H7 (cell line): ENCODE measurements around the gene ATP2B1. TPM values are rescaled to one million over a fixed set of nuclear protein-coding genes. Genes with fewer than 3 reads are reported as not detected.
A peak's percentile ranks its signal among the peaks of the same experiment; 100 is the strongest.

Source experiments
- DNase-seq: peaks from one replicate; pipeline ENCODE4 v3.0.0; 2012
- H3K27me3 ChIP-seq: 2 replicates; pipeline ENCODE4 v1.6.0; 2011; ENCODE audit warnings: mild to moderate bottlenecking, low read length; ENCODE audit not compliant: control insufficient read depth, insufficient read depth
- H3K36me3 ChIP-seq: replicated peaks from 2 replicates; pipeline ENCODE4 v1.5.1; 2011; ENCODE audit warnings: low read length; ENCODE audit not compliant: control insufficient read depth, insufficient read depth
- H3K4me3 ChIP-seq: 2 replicates; pipeline ENCODE4 v1.5.1; 2011; ENCODE audit warnings: low read depth, mild to moderate bottlenecking, control low read depth, low read length, moderate library complexity; ENCODE audit not compliant: insufficient read depth
- total RNA-seq: library from RNA; depleted of rRNA; stranded (reverse); fragments of >200 nt; shearing (Covaris generic); gene quantifications from 2 replicates; pipeline ENCODE4 v1.2.3, GENCODE V29; 2014

The ATP2B1 gene
- total RNA-seq, 1 experiment from 2014 or later = 20.6 TPM

GRCh38 chr12:89664441-89664840, 44.2 kb downstream of the ATP2B1 start:
- no peak for DNase-seq
- Histone ChIP-seq H3K4me3 (no peak overlapping the region), H3K27me3 (no peaks in the 10 kb centered on the region), H3K36me3 (no peaks in the 10 kb centered on the region)

GRCh38 chr12:89663577-89664357, 44.9 kb downstream of the ATP2B1 start:
- Histone ChIP-seq H3K27me3 (no peaks in the 10 kb centered on the region), H3K4me3 (no peak overlapping the region), H3K36me3 (no peaks in the 10 kb centered on the region)
- no peak for DNase-seq

DNA sequence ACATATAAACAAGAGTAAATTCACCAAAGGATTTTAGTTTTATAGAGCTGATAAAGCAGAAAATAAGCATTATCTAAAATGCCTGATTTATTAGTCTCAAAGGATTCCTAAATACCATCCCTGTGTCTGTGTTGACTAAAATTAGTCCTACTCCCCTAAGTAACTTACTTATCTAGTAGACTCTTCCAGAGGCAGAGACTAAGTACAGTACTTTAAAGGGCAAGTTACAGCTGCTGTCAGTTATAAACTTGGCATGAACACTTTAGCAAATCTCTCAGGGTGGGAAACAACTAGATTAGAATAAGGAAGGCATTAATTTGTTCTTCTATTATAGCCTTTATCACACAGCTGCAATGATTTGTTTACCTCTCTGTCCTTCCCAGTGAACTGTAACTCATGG, 46.0 kb downstream of the ATP2B1 start:
- Histone ChIP-seq H3K27me3 (no peaks in the 10 kb centered on the region), H3K4me3 (no peak overlapping the region), H3K36me3 (no peaks in the 10 kb centered on the region)
- no peak for DNase-seq

- H3K27me3 ChIP-seq = no peaks in the 10 kb centered on the region
- no peak for DNase-seq
- H3K36me3 ChIP-seq = no peaks in the 10 kb centered on the region
- no peak overlapping the region for H3K4me3 ChIP-seq
Observed at GRCh38 chr12:89661706-89662330, 46.8 kb downstream of the ATP2B1 start.

DNA sequence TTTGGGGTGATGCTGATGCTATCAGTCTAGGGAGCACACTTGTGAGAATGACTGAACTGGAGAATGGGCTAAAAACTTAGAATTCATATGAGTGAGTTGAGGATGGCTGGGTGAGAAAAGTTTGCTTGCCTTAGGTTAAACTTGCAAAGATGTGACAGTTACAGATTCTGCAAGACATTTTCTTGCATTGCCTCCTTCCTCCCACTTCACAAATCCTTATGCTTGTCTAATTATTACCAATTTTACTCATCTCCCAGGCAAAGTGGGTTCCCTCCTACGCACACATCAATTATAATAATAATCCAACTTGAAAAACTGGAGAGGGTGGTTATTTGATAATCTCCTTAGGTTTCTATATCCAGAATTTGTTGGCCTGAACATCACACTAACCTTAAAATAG, 50.9 kb downstream of the ATP2B1 start:
- Histone ChIP-seq H3K27me3 (no peaks in the 10 kb centered on the region), H3K4me3 (no peak overlapping the region), H3K36me3 (no peaks in the 10 kb centered on the region)
- no peak for DNase-seq

DNA sequence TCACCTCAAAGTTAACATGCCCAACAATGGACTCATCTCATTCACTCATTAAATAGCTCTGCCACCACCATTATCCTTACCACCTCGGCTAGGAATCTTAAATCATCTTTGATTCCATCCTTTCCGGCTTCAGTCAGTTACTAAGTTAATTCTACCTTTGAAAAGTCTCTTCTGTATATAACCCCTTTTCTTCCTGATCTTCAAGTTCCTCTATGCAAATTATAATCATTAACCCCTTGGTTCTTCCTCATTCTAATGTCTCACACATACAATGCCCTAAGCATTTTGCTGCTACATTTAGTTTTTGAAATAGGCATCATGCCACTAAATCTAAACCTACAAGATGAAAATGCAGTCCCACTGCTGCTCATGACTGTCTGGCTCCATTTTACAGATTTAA, 51.6 kb downstream of the ATP2B1 start:
- Histone ChIP-seq H3K36me3 (no peaks in the 10 kb centered on the region), H3K27me3 (no peaks in the 10 kb centered on the region), H3K4me3 (no peak overlapping the region)
- no peak for DNase-seq

GRCh38 chr12:89655841-89656240, 52.8 kb downstream of the ATP2B1 start:
- Histone ChIP-seq H3K36me3 (no peaks in the 10 kb centered on the region), H3K27me3 (no peaks in the 10 kb centered on the region), H3K4me3 (no peak overlapping the region)
- no peak for DNase-seq

DNA sequence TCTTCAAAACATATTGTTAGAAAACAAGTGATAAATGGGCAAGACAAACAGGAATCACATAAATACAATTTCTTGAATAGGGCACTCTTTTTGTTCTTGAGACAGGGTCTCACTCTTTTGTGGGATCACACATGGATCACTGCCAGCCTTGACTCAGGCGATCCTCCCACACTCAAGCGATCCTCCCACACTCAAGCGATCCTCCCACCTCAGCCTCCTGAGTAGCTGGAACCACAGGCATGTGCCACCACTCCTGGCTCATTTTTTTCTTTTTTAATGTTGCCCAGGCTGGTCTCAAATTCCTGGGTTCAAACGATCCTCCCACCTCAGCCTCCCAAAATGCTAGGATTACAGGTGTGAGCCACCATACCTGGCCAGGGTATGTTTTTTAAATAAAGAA, 57.4 kb downstream of the ATP2B1 start:
- no peaks in the 10 kb centered on the region for H3K36me3 ChIP-seq
- H3K4me3 ChIP-seq = no peak overlapping the region
- DNase-seq = no peak
- no peaks in the 10 kb centered on the region for H3K27me3 ChIP-seq

DNA sequence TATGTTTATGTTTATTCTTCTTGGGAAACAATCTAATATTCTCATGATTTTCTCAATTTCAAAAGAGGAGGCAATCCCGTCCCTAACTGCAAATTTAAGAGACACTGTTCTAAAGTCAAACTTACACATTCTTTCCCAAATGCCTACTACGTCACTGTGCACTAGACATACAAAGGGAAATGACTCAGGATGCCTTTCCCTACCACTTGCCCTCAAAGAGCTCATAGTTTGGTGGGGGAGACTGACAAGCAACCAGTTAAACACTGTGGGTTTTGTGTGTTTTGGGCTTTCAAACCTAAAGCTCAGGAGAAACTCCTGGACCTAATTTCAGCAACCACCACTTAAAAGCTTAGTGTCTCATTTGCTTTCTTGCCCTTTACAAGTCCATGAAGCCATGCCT, 58.4 kb downstream of the ATP2B1 start:
- H3K4me3 ChIP-seq = no peak overlapping the region
- no peak for DNase-seq
- no peaks in the 10 kb centered on the region for H3K27me3 ChIP-seq
- no peaks in the 10 kb centered on the region for H3K36me3 ChIP-seq

- Histone ChIP-seq H3K36me3 (no peaks in the 10 kb centered on the region), H3K27me3 (no peaks in the 10 kb centered on the region), H3K4me3 (no peak overlapping the region)
- DNase-seq = no peak
Observed at GRCh38 chr12:89649820-89650219, 58.8 kb downstream of the ATP2B1 start.

DNA sequence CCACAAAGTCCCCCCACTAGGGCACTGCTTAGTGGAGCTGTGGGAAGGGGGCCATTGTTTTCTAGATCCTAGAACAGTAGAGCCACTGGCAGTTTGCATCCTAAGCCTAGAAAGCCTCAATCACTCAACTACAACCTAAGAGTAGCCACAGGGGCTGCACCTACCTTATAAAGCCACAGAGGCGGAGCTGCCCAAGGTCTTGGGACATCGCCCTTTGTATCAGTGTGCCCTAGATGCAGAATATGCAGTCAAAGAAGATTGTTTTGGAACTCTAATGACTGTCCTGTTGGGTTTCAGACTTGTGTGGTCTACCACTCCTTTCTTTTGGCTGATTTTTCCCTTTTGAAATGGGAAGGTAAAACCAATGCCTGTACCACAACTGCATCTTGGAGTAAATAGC, 59.5 kb downstream of the ATP2B1 start:
- Histone ChIP-seq H3K27me3 (no peaks in the 10 kb centered on the region), H3K36me3 (no peaks in the 10 kb centered on the region), H3K4me3 (no peak overlapping the region)
- no peak for DNase-seq

GRCh38 chr12:89648211-89648930, 60.3 kb downstream of the ATP2B1 start:
- Histone ChIP-seq H3K27me3 (no peaks in the 10 kb centered on the region), H3K4me3 (no peak overlapping the region), H3K36me3 (no peaks in the 10 kb centered on the region)
- DNase-seq = peak; percentile 46

DNA sequence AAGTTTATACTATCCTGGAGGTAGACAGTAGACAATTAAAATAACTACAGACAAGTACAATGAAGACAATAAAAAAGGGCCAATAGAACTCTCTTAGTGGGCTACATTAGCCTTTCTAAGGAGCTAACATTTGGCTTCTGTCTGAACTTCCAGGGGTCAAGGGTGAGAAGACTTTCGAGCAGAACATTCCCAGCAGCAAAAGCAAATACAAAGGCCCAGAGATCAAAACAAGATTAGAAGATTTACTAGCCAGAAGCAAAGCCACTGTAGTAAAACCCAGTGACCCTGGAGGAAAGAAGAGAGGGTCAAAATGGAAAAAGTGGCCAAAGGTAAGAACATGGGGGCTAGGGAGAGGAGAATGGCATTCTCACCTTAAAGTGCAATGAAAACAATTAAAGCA, 63.2 kb downstream of the ATP2B1 start:
- Histone ChIP-seq H3K4me3 (no peak overlapping the region), H3K27me3 (no peaks in the 10 kb centered on the region), H3K36me3 (no peaks in the 10 kb centered on the region)
- no peak for DNase-seq

- no peak for DNase-seq
- Histone ChIP-seq H3K4me3 (no peak overlapping the region), H3K36me3 (no peaks in the 10 kb centered on the region), H3K27me3 (no peaks in the 10 kb centered on the region)
Observed at GRCh38 chr12:89642959-89643358, 65.7 kb downstream of the ATP2B1 start.

DNA sequence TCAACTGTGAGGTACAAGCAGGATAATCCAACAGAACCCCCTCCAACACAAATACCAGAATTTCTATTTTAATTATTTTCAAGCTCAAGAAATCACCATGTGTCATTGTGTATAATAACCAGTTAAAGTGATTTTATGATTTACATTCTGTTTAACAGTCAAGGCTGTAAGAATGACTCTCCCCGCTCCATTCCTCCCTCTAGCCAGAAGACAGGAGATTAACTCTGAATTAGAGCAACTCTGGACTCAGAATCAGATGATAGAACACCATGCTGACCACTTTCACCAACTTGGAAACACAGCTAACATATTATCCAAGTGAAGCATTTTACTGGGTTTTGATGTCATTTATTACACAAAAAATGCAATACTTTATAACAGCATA, 71.9 kb downstream of the ATP2B1 start:
- no peak overlapping the region for H3K4me3 ChIP-seq
- H3K36me3 ChIP-seq = no peaks in the 10 kb centered on the region
- H3K27me3 ChIP-seq = no peaks in the 10 kb centered on the region
- DNase-seq = no peak
